ENCODE results near the gene FLNB. TPM values are rescaled to one million over a fixed set of nuclear protein-coding genes. Genes with fewer than 3 reads are reported as not detected.

The FLNB gene
- total and polyA plus RNA-seq, 10 of the 15 experiments (the other 5 are each of a cell fraction or from before 2014, with no cell fraction given), result 13.6 to 51.8 (median 26.4) TPM

GRCh38 chr3:58176185-58176530 is 167.9 kb downstream of the FLNB start:
- H3K4me2 ChIP-seq (ENCODE audit: control insufficient read depth, insufficient read depth), result no peak overlapping the region
- CTCF ChIA-PET, result interaction anchor here (0.9 to 6.6 kb wide), 7 partner anchors 10 to 357 kb away, joined by 3 to 62 read pairs (median 5); partner anchors contain the start of gene FLNB
- no peak overlapping the region for H2AFZ ChIP-seq (ENCODE audit: control insufficient read depth, low read depth, low read length)
- H4K20me1 ChIP-seq (ENCODE audit: control insufficient read depth, insufficient read depth), result no peaks in the 10 kb centered on the region
- intact Hi-C loops (cut with micrococcal nuclease; ENCODE audit: unreplicated experiment), result loop anchor here (2.0 to 5.0 kb wide), 2 partner anchors 214 to 455 kb away; no protein-coding TSS in a partner anchor
- H3K4me1 ChIP-seq (ENCODE audit: control insufficient read depth, insufficient read depth, low read length), result peaks cover 14% of the 10 kb centered on the region
- RAD21 ChIA-PET (ENCODE audit: unreplicated experiment), result interaction anchor here (1.6 kb wide), 1 partner anchor 170 kb away, joined by 3 read pairs; no protein-coding TSS in a partner anchor
- WGBS (ENCODE audit: insufficient coverage, insufficient replicate concordance, low lambda C conversion rate, missing lambda C conversion rate), result 60% methylated on average over 3 of the region's 3 CpGs
- BruUV-seq (replicated peaks), result no TSS peak
- H3K9ac ChIP-seq (ENCODE audit: control insufficient read depth, insufficient read depth, low read length), result no peak overlapping the region
- H3K4me3 ChIP-seq, result no peak overlapping the region
- TF ChIP-seq MYB (IDR thresholded peaks at IDR 0.05; ENCODE audit: borderline replicate concordance, low read depth, low read length) (no peak), SMAD1 (IDR thresholded peaks at IDR 0.05; ENCODE audit: low read depth, partially characterized antibody) (no peak), CTCF (IDR thresholded peaks at IDR 0.05 in 2 of 3, conservative IDR thresholded peaks at IDR 0.05 in 1 of 3; ENCODE audit: control insufficient read depth in 2 of 3, extremely low read depth in 1 of 3, insufficient read depth in 1 of 3, low read depth in 3 of 3, low read length in 3 of 3) (no peak), JUND (IDR thresholded peaks at IDR 0.05; ENCODE audit: low read depth, low read length) (no peak), MXI1 (IDR thresholded peaks at IDR 0.05; ENCODE audit: low read depth, low read length) (no peak), CBFB (IDR thresholded peaks at IDR 0.05; ENCODE audit: low read depth) (no peak), EP300 (IDR thresholded peaks at IDR 0.05; ENCODE audit: borderline replicate concordance in 1 of 2, control insufficient read depth in 1 of 2, low read depth in 2 of 2, low read length in 2 of 2) (no peak), NFIC (IDR thresholded peaks at IDR 0.05; ENCODE audit: low read depth, low read length) (no peak), RFX5 (IDR thresholded peaks at IDR 0.05; ENCODE audit: low read depth, low read length) (no peak), JUNB (IDR thresholded peaks at IDR 0.05) (no peak), BRCA1 (IDR thresholded peaks at IDR 0.05; ENCODE audit: low read depth, low read length) (no peak), GATAD2B (conservative IDR thresholded peaks at IDR 0.05; ENCODE audit: low read depth) (no peak), SREBF2 (IDR thresholded peaks at IDR 0.05; ENCODE audit: low read length) (no peak), BCLAF1 (IDR thresholded peaks at IDR 0.05) (no peak), MLLT1 (IDR thresholded peaks at IDR 0.05) (no peak), ELK1 (IDR thresholded peaks at IDR 0.05; ENCODE audit: low read depth, low read length) (no peak), SMAD5 (IDR thresholded peaks at IDR 0.05; ENCODE audit: low read depth) (no peak), ZNF24 (IDR thresholded peaks at IDR 0.05) (no peak)
- H3K79me2 ChIP-seq (ENCODE audit: control insufficient read depth, insufficient read depth, low read length), result no peaks in the 10 kb centered on the region
- H3K27ac ChIP-seq (ENCODE audit: control insufficient read depth, insufficient read depth), result no peak overlapping the region
- SMC1A ChIA-PET (ENCODE audit: uncharacterized antibody, unreplicated experiment), result interaction anchor here (0.9 to 1.3 kb wide), 3 partner anchors 9 to 167 kb away, joined by 3 read pairs; no protein-coding TSS in a partner anchor
- ATAC-seq, result no peak
- in situ Hi-C loops (cut with MboI), result loop anchor here (5.0 kb wide), 1 partner anchor 164 kb away; no protein-coding TSS in a partner anchor
- POLR2A ChIA-PET, result interaction anchor here (0.5 kb wide), 1 partner anchor 174 kb away, joined by 4 read pairs; no protein-coding TSS in a partner anchor
- DNase-seq (ENCODE audit: low read depth, low spot score), result no peak
- H3K9me3 ChIP-seq (replicated peaks; ENCODE audit: control insufficient read depth, insufficient read depth, low read length), result no peaks in the 10 kb centered on the region
- no peaks in the 10 kb centered on the region for H3K36me3 ChIP-seq (ENCODE audit: control insufficient read depth in 2 of 2, insufficient read depth in 2 of 2, low read length in 1 of 2)
- no peaks in the 10 kb centered on the region for H3K27me3 ChIP-seq (replicated peaks in 1 of 2; ENCODE audit: control insufficient read depth in 2 of 2, insufficient read depth in 2 of 2, low read length in 1 of 2)
- FAIRE-seq, result no peak

Measured in GM12878 (cell line).